Naive B cell (primary cell): ENCODE data around the gene AP1G2. TPM values are rescaled to one million over a fixed set of nuclear protein-coding genes. Genes with fewer than 3 reads are reported as not detected.
"Not testable (repeated sequence)": the region's sequence is repeated elsewhere in the genome, so short reads cannot be mapped to it uniquely, and the experiment has no call there.

Source experiments
- ATAC-seq, 2 donors: fragments of 150-1000 bp; cut with Tn5 transposase; 2 replicates each; pipeline ENCODE4 v1.10.0; 2021; ENCODE audit warnings: low read depth in 2 of 2, mild to moderate bottlenecking in 2 of 2, moderate library complexity in 2 of 2
- DNase-seq: peaks from one replicate; pipeline ENCODE4 v3.0.0; 2022
- H3K27ac Mint-ChIP-seq, 6 donors: one replicate each; pipeline ENCODE4 v1.8.0; 2020 to 2022; ENCODE audit warnings: mild to moderate bottlenecking in 6 of 6, mixed read lengths in 6 of 6, moderate library complexity in 5 of 6, inconsistent platforms in 2 of 6
- H3K27me3 Mint-ChIP-seq, 3 donors: one replicate each; pipeline ENCODE4 v1.8.0; 2021 to 2022; ENCODE audit warnings: mixed read lengths in 3 of 3, mild to moderate bottlenecking in 1 of 3
- H3K36me3 Mint-ChIP-seq, 2 donors: one replicate each; pipeline ENCODE4 v1.8.0; 2020 to 2022; ENCODE audit warnings: mixed read lengths in 2 of 2, inconsistent platforms in 1 of 2, mild to moderate bottlenecking in 1 of 2
- H3K4me1 Mint-ChIP-seq, 3 donors: one replicate each; pipeline ENCODE4 v1.8.0; 2020 to 2022; ENCODE audit warnings: mixed read lengths in 3 of 3, inconsistent platforms in 1 of 3, mild to moderate bottlenecking in 1 of 3, moderate library complexity in 1 of 3
- H3K4me3 Mint-ChIP-seq, 8 donors: one replicate each; pipeline ENCODE4 v1.8.0; 2020 to 2022; ENCODE audit warnings: mild to moderate bottlenecking in 8 of 8, mixed read lengths in 8 of 8, moderate library complexity in 8 of 8, inconsistent platforms in 2 of 8
- H3K9me3 Mint-ChIP-seq, 7 donors: one replicate each; pipeline ENCODE4 v1.8.0; 2020 to 2022; ENCODE audit warnings: mixed read lengths in 7 of 7, mild to moderate bottlenecking in 5 of 7, inconsistent platforms in 2 of 7, moderate library complexity in 1 of 7
- polyA plus RNA-seq, 6 donors: library from polyadenylated mRNA; unstranded; fragments of 300-500 nt; fragmentation: Illumina TruSeq; gene quantifications; one replicate each; pipeline ENCODE4 v1.2.3, GENCODE V29; 2021; ENCODE audit warnings: low read depth in 6 of 6

AP1G2 gene
- polyA plus RNA-seq, 6 donors from 2014 or later = 58.3 to 116 (median 80.4) TPM

DNA sequence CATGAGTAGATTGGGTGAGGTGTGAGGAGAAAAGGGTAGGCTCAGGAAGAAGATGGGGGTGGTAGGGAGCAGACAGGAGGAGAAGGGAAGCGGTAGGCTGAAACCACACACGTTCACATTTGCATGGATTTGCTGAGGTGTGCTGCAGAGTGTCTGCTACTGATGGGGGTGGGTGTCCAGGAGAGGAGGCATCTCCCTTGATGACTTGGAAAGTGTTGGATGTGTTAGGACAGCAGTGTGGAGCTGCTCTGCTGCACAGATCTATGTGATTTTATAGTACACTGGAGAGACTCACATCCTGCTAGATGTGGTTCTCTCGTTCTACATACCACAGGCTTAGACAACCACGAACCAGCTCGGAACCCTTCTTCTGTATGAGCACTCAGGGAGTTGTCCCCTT lies 25.3 kb downstream of the AP1G2 start:
- H3K27ac Mint-ChIP-seq = no peak overlapping the region
- H3K4me1 Mint-ChIP-seq = peaks cover 0 to 5% (median 0%) of the 10 kb centered on the region in 3 donors
- ATAC-seq (no peak), DNase-seq (no peak)
- H3K4me3 Mint-ChIP-seq = no peak overlapping the region
- no peaks in the 10 kb centered on the region for H3K9me3 Mint-ChIP-seq
- H3K36me3 Mint-ChIP-seq = peaks cover 0 to 8% of the 10 kb centered on the region in 2 donors
- H3K27me3 Mint-ChIP-seq = peaks cover 6 to 20% (median 10%) of the 10 kb centered on the region in 3 donors

DNA sequence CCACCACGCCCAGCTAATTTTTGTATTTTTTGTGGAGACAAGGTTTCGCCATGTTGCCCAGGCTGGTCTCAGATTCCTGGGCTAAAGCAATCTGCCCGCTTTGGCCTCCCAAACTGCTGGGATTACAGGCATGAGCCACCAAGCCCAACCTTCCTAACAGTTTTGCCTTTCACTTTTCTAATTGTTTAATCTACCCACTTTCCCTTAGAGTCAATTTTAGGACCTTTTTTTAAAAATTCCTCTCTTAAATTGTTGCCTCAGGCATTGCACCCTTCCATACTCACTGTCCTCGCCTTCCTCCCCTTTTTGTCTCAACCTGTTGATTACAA lies 27.5 kb downstream of the AP1G2 start:
- Mint-ChIP-seq H3K27me3 (peaks cover 6 to 14% (median 10%) of the 10 kb centered on the region in 3 donors), H3K9me3 (no peaks in the 10 kb centered on the region), H3K36me3 (peaks cover 0 to 3% of the 10 kb centered on the region in 2 donors), H3K27ac (peak overlapping the region in 1 of 6 donors; percentile 42), H3K4me1 (peaks cover 0 to 5% (median 0%) of the 10 kb centered on the region in 3 donors), H3K4me3 (no peak overlapping the region)
- DNase-seq = no peak
- no peak for ATAC-seq

DNA sequence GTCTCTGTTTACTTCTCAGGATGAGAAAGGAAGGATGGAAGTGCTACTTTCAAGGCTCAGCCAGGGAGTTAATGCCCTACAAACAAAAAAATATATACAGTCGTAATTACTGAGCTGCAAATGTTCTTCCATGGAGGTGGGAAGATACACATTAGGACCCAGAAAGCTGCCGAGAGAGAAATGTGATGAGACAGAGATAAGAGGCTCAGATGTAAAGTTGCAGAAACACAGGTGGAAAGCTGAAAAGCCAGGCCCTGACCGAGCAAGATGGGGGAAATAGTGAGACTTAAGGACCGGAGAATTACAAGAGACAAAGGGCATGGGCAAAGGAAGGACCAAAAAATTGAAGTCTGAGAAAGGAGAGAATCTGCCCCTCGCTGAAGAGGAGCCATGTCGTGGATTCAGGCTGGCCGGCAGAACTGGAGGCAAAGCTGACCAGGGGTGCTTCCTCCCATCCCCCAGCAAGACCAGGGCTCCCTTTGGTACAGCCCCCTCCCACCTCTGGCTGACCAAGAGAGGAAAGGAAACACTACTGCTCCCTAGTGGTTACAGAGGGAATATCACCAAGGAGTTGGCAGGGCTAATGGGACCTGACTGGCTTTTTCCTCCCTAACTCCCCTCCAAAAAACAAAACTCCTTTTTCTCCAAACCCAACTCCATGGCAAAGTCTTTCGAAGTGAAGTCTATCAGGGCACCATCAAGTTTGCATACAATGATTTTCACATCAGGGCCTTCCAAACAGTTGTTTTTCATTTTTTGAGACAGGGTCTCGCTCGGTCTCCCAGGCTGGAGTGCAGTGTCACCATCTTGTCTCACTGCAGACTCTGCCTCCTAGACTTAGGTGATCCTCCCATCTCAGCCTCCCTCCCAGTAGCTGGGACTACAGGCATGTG lies 28.1 kb downstream of the AP1G2 start:
- DNase-seq (peak; percentile 20), ATAC-seq (peak; percentile 49 to 60)
- H3K4me1 Mint-ChIP-seq = peaks cover 0 to 5% (median 0%) of the 10 kb centered on the region in 3 donors
- H3K36me3 Mint-ChIP-seq = no peaks in the 10 kb centered on the region
- H3K27me3 Mint-ChIP-seq = peaks cover 6 to 10% (median 10%) of the 10 kb centered on the region in 3 donors
- H3K9me3 Mint-ChIP-seq = no peaks in the 10 kb centered on the region
- H3K27ac Mint-ChIP-seq = no peak overlapping the region
- H3K4me3 Mint-ChIP-seq = no peak overlapping the region

DNA sequence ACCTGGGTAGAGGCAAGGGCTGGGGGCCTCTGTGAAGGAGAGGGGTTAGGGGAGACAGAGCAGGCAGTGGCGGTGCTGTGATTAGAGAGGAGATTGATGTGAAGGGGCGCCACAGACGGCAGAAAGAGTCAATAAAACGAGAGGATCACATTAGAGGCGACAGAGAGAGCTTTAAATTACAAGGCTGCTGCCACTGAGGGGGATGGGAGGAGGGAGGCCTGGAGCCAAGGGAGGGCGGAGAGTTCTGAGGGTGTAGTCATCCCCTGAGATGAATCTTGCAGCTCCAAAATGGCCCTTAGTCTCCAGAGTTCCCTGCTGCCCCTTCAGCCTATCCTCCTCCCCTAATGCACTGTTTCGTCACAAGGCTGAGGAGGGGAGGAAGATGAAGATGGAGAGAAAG lies 28.8 kb downstream of the AP1G2 start:
- Mint-ChIP-seq H3K4me1 (peaks cover 0 to 5% (median 0%) of the 10 kb centered on the region in 3 donors), H3K4me3 (no peak overlapping the region), H3K27ac (peak overlapping the region in 2 of 6 donors; percentile 26 to 80), H3K27me3 (peaks cover 6 to 10% (median 10%) of the 10 kb centered on the region in 3 donors), H3K9me3 (no peaks in the 10 kb centered on the region), H3K36me3 (no peaks in the 10 kb centered on the region)
- ATAC-seq (no peak), DNase-seq (no peak)

DNA sequence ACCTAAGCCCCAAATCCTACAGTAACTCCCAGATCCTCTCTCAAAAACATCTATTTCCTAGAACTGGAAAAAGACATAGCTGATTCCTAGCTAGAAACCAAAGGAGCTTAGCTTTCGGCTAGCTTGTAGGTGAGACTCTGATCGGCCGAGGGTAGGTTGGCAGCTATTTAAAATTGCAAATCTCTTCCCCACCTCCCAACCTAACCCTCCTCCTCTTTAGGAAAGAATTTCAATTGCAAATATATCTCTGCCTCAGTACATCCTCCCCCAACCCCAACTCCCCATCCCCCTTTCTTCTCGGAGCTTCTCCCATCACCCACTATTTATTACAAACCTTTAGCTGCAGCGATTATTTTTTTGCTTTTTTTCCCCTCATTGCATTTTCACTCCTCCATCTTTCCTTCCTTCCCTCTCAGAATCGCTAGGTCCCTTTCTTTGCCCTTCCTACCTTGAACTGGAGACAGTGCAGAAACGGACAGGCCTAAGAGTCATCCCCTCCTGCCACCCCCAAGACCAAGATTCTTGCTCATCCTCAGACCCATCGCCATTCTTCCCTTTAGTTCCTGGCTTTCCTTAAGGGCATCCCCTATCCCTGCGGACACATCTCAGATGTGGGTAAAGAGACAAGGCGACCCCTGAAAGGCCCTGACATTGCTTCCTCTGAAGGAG lies 29.4 kb downstream of the AP1G2 start:
- Mint-ChIP-seq H3K4me1 (peaks cover 0 to 5% (median 0%) of the 10 kb centered on the region in 3 donors), H3K36me3 (no peaks in the 10 kb centered on the region), H3K27me3 (peaks cover 6 to 10% (median 10%) of the 10 kb centered on the region in 3 donors), H3K27ac (peak overlapping the region in 1 of 6 donors; percentile 80), H3K4me3 (peak overlapping the region in 1 of 8 donors; percentile 53), H3K9me3 (no peaks in the 10 kb centered on the region)
- ATAC-seq = no peak
- no peak for DNase-seq

DNA sequence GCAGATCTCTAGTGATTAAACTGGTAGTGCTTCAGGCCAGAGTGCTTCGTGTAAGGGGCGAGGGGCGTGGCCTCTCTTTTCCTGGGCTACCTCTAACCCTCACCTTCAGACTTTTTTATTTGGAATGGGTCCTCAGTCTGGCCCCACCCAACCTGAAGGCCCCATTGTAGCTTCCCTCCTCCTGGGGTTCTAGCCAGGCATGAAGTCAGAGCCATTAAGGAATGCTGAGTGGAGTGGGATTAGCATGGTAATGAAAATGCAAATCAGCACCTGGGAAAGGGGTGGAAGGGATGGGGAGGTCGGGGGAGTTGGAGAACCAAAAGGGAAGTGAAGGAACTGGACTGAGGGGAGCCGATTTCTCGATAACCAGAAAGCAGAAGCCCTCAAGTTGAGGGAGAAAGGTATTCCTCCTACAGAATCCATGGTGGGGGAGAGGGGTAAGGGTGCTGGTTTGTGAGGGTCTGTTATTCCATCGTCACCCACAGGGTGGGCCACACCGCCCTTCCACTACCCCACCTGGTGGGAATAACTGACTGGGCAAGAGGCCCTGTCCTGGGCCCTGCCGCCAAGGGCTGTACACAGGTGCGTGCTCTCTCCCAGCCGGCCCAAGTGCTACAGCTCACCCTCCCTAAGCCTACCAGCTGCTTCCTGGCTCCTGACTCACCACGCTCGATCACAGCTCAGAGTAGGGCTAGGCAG lies 30.1 kb downstream of the AP1G2 start:
- DNase-seq (no peak), ATAC-seq (no peak)
- Mint-ChIP-seq H3K9me3 (no peaks in the 10 kb centered on the region), H3K27ac (peak overlapping the region in 1 of 6 donors; percentile 47), H3K27me3 (peaks cover 6 to 10% (median 10%) of the 10 kb centered on the region in 3 donors), H3K4me1 (peaks cover 0 to 5% (median 0%) of the 10 kb centered on the region in 3 donors), H3K36me3 (no peaks in the 10 kb centered on the region), H3K4me3 (no peak overlapping the region)

DNA sequence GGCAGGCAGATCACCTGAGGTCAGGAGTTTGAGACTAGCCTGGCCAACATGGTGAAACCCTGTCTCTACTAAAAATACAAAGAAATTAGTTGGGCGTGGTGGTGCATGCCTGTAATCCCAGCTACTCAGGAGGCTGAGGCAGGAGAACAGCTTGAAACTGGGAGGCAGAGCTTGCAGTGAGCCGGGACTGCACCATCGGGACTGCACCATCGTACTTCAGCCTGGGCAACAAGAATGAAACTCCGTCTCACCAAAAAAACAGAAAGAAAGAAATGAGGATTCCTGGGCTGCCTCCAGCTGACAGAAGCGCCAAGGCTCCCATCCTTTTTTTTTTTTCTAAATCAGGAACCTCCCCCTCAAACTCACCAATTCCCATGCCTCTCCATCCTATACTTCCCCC lies 30.7 kb downstream of the AP1G2 start:
- DNase-seq, ATAC-seq, H3K4me3 Mint-ChIP-seq, H3K36me3 Mint-ChIP-seq, H3K9me3 Mint-ChIP-seq, H3K27me3 Mint-ChIP-seq, H3K4me1 Mint-ChIP-seq: not testable (repeated sequence)
- peak overlapping the region in 1 of 6 donors; percentile 47 for H3K27ac Mint-ChIP-seq

DNA sequence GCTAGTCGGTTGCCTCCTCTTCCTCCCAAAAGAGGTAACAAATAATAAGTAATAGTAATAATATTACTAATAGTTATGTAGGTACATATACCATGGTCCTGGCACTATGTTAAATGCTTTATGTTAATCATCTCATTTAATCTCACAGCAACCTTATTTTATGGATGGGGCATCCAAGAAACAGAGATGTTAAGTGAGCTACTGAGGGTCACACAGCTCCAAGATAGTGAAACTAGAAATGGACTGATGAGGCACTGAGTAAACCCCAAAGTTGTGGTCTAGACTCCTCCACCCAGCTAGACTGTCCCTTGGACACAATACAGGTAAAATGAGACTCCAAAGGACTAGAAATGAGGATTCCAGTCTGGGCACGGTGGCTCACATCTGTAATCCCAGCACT lies 31.1 kb downstream of the AP1G2 start:
- peaks cover under 1 to 6% (median 4%) of the 10 kb centered on the region in 3 donors for H3K27me3 Mint-ChIP-seq
- H3K4me1 Mint-ChIP-seq = peaks cover 0 to 5% (median 0%) of the 10 kb centered on the region in 3 donors

DNA sequence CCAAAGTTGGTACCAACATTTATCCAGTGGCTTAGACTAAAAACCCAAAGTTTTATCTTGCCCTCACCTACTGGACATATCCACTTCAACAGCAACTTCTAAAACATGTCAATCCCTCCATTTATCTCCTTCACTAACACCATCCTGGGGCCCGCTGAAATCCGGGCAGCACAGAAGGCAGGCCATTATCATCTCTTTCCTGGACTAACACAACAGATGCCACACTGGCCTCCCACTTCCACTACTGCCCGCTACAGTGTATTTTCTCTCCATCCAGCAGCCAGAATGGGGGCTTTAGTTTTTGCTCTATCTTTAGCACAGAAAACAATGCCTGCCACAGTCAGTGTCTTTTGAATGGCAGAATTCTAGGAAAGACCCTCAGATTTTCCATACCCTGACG lies 31.6 kb downstream of the AP1G2 start:
- DNase-seq = no peak
- peaks cover 0 to 5% (median 0%) of the 10 kb centered on the region in 3 donors for H3K4me1 Mint-ChIP-seq
- H3K4me3 Mint-ChIP-seq = no peak overlapping the region
- peaks cover 0 to 6% (median 4%) of the 10 kb centered on the region in 3 donors for H3K27me3 Mint-ChIP-seq
- no peak overlapping the region for H3K27ac Mint-ChIP-seq
- no peaks in the 10 kb centered on the region for H3K36me3 Mint-ChIP-seq
- ATAC-seq = no peak
- H3K9me3 Mint-ChIP-seq = no peaks in the 10 kb centered on the region

More for the DNA sequence above, 31.1 kb downstream of the AP1G2 start:
- H3K27ac Mint-ChIP-seq = no peak overlapping the region
- DNase-seq = no peak
- no peak overlapping the region for H3K4me3 Mint-ChIP-seq
- no peaks in the 10 kb centered on the region for H3K36me3 Mint-ChIP-seq
- H3K9me3 Mint-ChIP-seq = no peaks in the 10 kb centered on the region
- no peak for ATAC-seq

DNA sequence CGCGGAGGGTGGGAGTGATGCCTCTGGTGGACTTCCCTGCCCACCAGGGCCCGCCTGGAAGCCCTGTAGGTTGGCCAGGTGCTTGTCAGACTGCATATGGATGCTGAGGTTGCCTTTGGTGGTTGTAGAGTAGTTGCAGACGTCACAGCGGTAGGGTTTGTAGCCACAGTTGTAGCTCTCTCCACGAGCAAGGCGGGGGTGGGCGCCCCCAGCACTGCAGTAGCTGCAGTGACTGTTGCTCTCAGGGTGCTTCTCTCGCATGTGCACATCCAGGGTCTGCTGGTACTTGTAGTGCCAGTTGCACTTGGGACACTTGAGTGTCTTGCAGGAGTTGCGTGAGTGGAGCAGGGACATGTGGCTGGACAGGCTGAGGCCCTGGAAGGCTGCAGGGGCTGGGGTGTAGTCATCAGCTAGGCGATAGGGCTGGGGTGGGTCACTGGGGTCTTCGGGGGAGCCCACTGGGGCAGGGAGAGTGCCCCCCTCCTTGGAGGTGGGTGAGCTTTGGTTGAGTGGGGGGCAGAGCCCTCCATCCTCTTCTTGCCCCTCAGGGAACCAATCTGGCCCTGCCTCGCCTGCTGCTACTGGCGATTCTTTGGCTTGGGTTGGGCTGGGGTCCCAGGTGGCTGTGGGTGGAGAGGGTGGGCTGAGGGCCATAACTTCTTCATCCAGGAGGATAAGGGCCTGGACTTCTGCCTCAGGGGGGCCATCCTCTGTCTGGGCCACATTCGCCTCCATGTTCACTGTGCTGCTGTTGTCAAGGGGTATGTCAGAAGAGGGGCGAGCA lies 33.7 kb downstream of the AP1G2 start:
- Mint-ChIP-seq H3K4me3 (no peak overlapping the region), H3K36me3 (no peaks in the 10 kb centered on the region), H3K9me3 (no peaks in the 10 kb centered on the region)

DNA sequence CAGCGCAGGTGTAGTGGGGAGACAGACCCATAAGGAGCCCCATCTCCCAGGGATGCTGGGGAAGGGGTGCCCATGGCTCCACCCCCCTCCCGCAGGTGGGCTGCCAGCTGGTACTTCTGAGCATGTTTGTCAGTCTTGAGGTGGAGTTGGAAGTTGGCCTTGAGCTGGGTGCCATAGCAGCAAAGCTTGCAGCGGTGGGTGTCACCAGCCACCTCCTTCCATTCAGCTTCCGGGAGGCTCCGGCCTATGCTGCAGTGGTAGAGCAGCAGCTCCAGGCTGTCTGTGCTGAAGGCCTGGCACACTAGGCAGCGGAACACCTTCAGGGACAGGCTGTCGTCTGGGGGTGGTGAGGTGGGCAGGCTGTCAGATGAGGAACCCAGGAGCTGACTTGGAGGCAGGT lies 34.9 kb downstream of the AP1G2 start:
- no peak for DNase-seq
- Mint-ChIP-seq H3K27me3 (no peaks in the 10 kb centered on the region), H3K27ac (peak overlapping the region in 1 of 6 donors; percentile 72), H3K9me3 (no peaks in the 10 kb centered on the region), H3K36me3 (no peaks in the 10 kb centered on the region), H3K4me3 (peak overlapping the region in 1 of 8 donors; percentile 75), H3K4me1 (no peaks in the 10 kb centered on the region)
- no peak for ATAC-seq

More for the DNA sequence above, 33.7 kb downstream of the AP1G2 start:
- H3K27me3 Mint-ChIP-seq = no peaks in the 10 kb centered on the region
- ATAC-seq (no peak), DNase-seq (no peak)
- H3K27ac Mint-ChIP-seq = no peak overlapping the region
- no peaks in the 10 kb centered on the region for H3K4me1 Mint-ChIP-seq

DNA sequence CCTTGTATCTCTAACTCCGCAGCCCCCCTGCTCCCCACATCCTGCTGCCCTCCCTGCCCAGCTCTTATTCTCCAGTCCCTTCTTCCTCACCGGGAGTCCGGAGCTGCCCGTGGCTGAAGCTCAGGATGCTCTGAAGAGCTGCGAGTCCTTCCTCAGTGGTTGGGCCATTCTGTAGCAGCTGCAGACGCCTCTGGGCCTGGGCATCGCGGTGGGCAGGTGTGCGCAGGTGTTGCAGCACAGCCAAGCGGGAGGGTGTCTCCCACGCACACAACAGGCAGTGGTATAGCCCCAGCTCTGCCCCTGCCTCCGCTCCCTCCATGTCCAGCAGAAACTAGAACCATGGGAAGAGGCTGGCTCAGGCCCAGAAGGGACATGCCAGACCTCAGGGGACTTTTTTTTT lies 36.2 kb downstream of the AP1G2 start:
- DNase-seq (no peak), ATAC-seq (no peak)
- H3K4me3 Mint-ChIP-seq = no peak overlapping the region
- no peaks in the 10 kb centered on the region for H3K9me3 Mint-ChIP-seq
- no peaks in the 10 kb centered on the region for H3K4me1 Mint-ChIP-seq
- H3K36me3 Mint-ChIP-seq = no peaks in the 10 kb centered on the region
- H3K27me3 Mint-ChIP-seq = no peaks in the 10 kb centered on the region
- H3K27ac Mint-ChIP-seq = no peak overlapping the region
